HCT116 (cell line): ENCODE measurements around the gene ADAM10. TPM values are rescaled to one million over a fixed set of nuclear protein-coding genes. Genes with fewer than 3 reads are reported as not detected.

Experiments used
- ATAC-seq: fragments of 200-7000 bp; cut with Tn5 transposase; 2 replicates; pipeline ENCODE4 v1.9.1; 2020; ENCODE audit warnings: mild to moderate bottlenecking, moderate library complexity
- BruUV-seq: library from RNA; stranded (reverse); fragments of 400-500 nt; replicated peaks from 2 replicates; lab custom pipeline; 2021; lab: Mats Ljungman, UMichigan
- CTCF ChIA-PET: fragments of 300-600 bp; sonication (Branson Sonifier 250); formaldehyde crosslinking; loops from one replicate; lab custom pipeline; 2021; ENCODE audit warnings: antibody characterized with exemption; lab: Charles Lee
- POLR2A ChIA-PET: fragments of 300-600, 350-600 bp; sonication (Branson Sonifier 250); formaldehyde crosslinking; loops from one replicate; lab custom pipeline; 2021; ENCODE audit warnings: antibody characterized with exemption; lab: Charles Lee
- RAD21 ChIA-PET, 2 experiments: fragments of 300-600 bp; sonication (Branson Sonifier 250); formaldehyde crosslinking; loops; one replicate each; lab custom pipeline; 2023; ENCODE audit warnings: low total read pairs in 2 of 2; ENCODE audit not compliant: uncharacterized antibody in 2 of 2, unreplicated experiment in 2 of 2, low non-redundant PET in 1 of 2; lab: Charles Lee
- DNase-seq: peaks from one replicate; pipeline ENCODE4 v3.0.0-alpha.2; 2010; ENCODE audit warnings: low read depth, low spot score
- H2AFZ ChIP-seq: fragments of 200-600 bp; shearing (Covaris generic), sonication (generic); 2 replicates; pipeline ENCODE4 v1.6.1; 2017; ENCODE audit warnings: low read depth, mixed run types, mixed read lengths, antibody characterized with exemption, low read length; ENCODE audit not compliant: poor library complexity, severe bottlenecking
- H3K27ac ChIP-seq: 2 replicates; pipeline ENCODE4 v1.5.1; 2012; ENCODE audit warnings: low read depth, low read length
- H3K27me3 ChIP-seq: fragments of 200-600 bp; sonication (generic); 2 replicates; pipeline ENCODE4 v1.6.1; 2016; ENCODE audit warnings: mixed run types, low read length, mixed read lengths; ENCODE audit not compliant: insufficient read depth
- H3K36me3 ChIP-seq, 2 experiments: fragments of 200-500 bp in 1 of 2; fragments of 200-600 bp in 1 of 2; sonication (Bioruptor generic) in 1 of 2; sonication (generic) in 1 of 2; 2 replicates each; pipeline versions ENCODE4 v1.5.1 to v1.6.1; 2014 to 2016; ENCODE audit warnings: low read length in 2 of 2, inconsistent platforms in 1 of 2, mixed read lengths in 1 of 2, mixed run types in 1 of 2; ENCODE audit not compliant: insufficient read depth in 2 of 2, control insufficient read depth in 1 of 2
- H3K4me1 ChIP-seq, 2 experiments: fragments of 200-600 bp in 1 of 2; sonication (generic) in 1 of 2; 2 replicates each; pipeline versions ENCODE4 v1.5.1 to v1.6.1; 2012 to 2017; ENCODE audit warnings: low read length in 2 of 2, inconsistent platforms in 1 of 2, mild to moderate bottlenecking in 1 of 2, mixed read lengths in 1 of 2, mixed run types in 1 of 2, moderate library complexity in 1 of 2; ENCODE audit not compliant: insufficient read depth in 2 of 2, control insufficient read depth in 1 of 2
- H3K4me2 ChIP-seq: fragments of 200-600 bp; sonication (generic); 2 replicates; pipeline ENCODE4 v1.6.1; 2017; ENCODE audit warnings: mixed run types, low read length, mixed read lengths
- H3K4me3 ChIP-seq, 2 experiments: fragments of 200-600 bp in 1 of 2; sonication (generic) in 1 of 2; replicated peaks in 1 of 2; 2 replicates each; pipeline ENCODE4 v1.5.1; 2011 to 2016; ENCODE audit warnings: low read length in 2 of 2, control low read depth in 1 of 2, low read depth in 1 of 2, mild to moderate bottlenecking in 1 of 2, mixed read lengths in 1 of 2, mixed run types in 1 of 2
- H3K79me2 ChIP-seq: fragments of 200-600 bp; sonication (generic); 2 replicates; pipeline ENCODE4 v1.6.1; 2017; ENCODE audit warnings: mild to moderate bottlenecking, mixed run types, low read length, moderate library complexity, mixed read lengths; ENCODE audit not compliant: insufficient read depth
- H3K9ac ChIP-seq: fragments of 200-600 bp; sonication (generic); 2 replicates; pipeline ENCODE4 v1.6.1; 2016; ENCODE audit warnings: low read length, mixed read lengths
- H3K9me2 ChIP-seq: fragments of 200-600 bp; sonication (generic), shearing (Covaris generic); 2 replicates; pipeline ENCODE4 v1.6.1; 2017; ENCODE audit warnings: mixed run types, mild to moderate bottlenecking, moderate library complexity; ENCODE audit not compliant: insufficient read depth
- H3K9me3 ChIP-seq, 2 experiments: fragments of 200-500 bp in 1 of 2; fragments of 200-600 bp in 1 of 2; sonication (Bioruptor generic) in 1 of 2; sonication (generic) in 1 of 2; 2 replicates each; pipeline ENCODE4 v1.6.1; 2014 to 2017; ENCODE audit warnings: low read length in 2 of 2, mixed read lengths in 2 of 2, inconsistent platforms in 1 of 2, low read depth in 1 of 2, mild to moderate bottlenecking in 1 of 2, mixed run types in 1 of 2, moderate library complexity in 1 of 2; ENCODE audit not compliant: control insufficient read depth in 1 of 2, insufficient read depth in 1 of 2
- H4K20me1 ChIP-seq: fragments of 200-600 bp; sonication (generic), shearing (Covaris generic); 2 replicates; pipeline ENCODE4 v1.6.1; 2017; ENCODE audit warnings: mixed run types, mild to moderate bottlenecking, moderate library complexity; ENCODE audit not compliant: insufficient read depth
- ATF3 ChIP-seq: IDR thresholded peaks from 2 replicates; pipeline ENCODE4 v1.6.1; 2012
- CBX3 ChIP-seq: IDR thresholded peaks from 2 replicates; pipeline ENCODE4 v1.6.1; 2012; ENCODE audit warnings: low read depth
- CTCF ChIP-seq, 3 experiments: fragments of 200-600 bp in 1 of 3; sonication (generic) in 1 of 3; IDR thresholded peaks in 2 of 3; conservative IDR thresholded peaks in 1 of 3; 2 replicates each; pipeline ENCODE4 v1.5.1; 2012 to 2017; ENCODE audit warnings: low read depth in 2 of 3, low read length in 2 of 3, antibody characterized with exemption in 1 of 3, borderline replicate concordance in 1 of 3, control low read depth in 1 of 3, mild to moderate bottlenecking in 1 of 3, mixed read lengths in 1 of 3, mixed run types in 1 of 3, moderate library complexity in 1 of 3; ENCODE audit not compliant: insufficient read depth in 1 of 3
- EGR1 ChIP-seq: IDR thresholded peaks from 2 replicates; pipeline ENCODE4 v1.6.1; 2012; ENCODE audit warnings: low read depth
- ELF1 ChIP-seq: IDR thresholded peaks from 2 replicates; pipeline ENCODE4 v1.6.1; 2012; ENCODE audit warnings: low read depth, borderline replicate concordance
- EZH2 ChIP-seq: fragments of 200-600 bp; sonication (generic); IDR thresholded peaks from 2 replicates; pipeline ENCODE4 v1.6.1; 2017; ENCODE audit warnings: antibody characterized with exemption, mixed run types
- EZH2phosphoT487 ChIP-seq: fragments of 200-600 bp; IDR thresholded peaks from 2 replicates; pipeline ENCODE4 v1.6.1; 2018; ENCODE audit warnings: antibody characterized with exemption, borderline replicate concordance
- FOSL1 ChIP-seq: IDR thresholded peaks from 2 replicates; pipeline ENCODE4 v1.6.1; 2012; ENCODE audit warnings: low read depth
- JUND ChIP-seq: IDR thresholded peaks from 2 replicates; pipeline ENCODE4 v1.6.1; 2012
- MAX ChIP-seq: IDR thresholded peaks from 2 replicates; pipeline ENCODE4 v1.6.1; 2012
- POLR2A ChIP-seq: IDR thresholded peaks from 2 replicates; pipeline ENCODE4 v1.7.0; 2011; ENCODE audit warnings: borderline replicate concordance; ENCODE audit not compliant: insufficient read depth, insufficient read length; ENCODE audit errors: extremely low read depth
- POLR2AphosphoS5 ChIP-seq: IDR thresholded peaks from 2 replicates; pipeline ENCODE4 v1.6.1; 2011; ENCODE audit warnings: mild to moderate bottlenecking, low read depth, low read length, moderate library complexity
- RAD21 ChIP-seq: IDR thresholded peaks from 2 replicates; pipeline ENCODE4 v1.6.1; 2012; ENCODE audit warnings: low read depth, mild to moderate bottlenecking
- SIN3A ChIP-seq: IDR thresholded peaks from 2 replicates; pipeline ENCODE4 v1.6.1; 2012; ENCODE audit warnings: low read depth
- SRF ChIP-seq: IDR thresholded peaks from 2 replicates; pipeline ENCODE4 v1.6.1; 2012; ENCODE audit warnings: low read depth
- TCF7L2 ChIP-seq: IDR thresholded peaks from 2 replicates; pipeline ENCODE4 v1.7.0; 2011; ENCODE audit warnings: borderline replicate concordance, inconsistent platforms; ENCODE audit not compliant: insufficient read depth, insufficient read length; ENCODE audit errors: extremely low read depth
- ZBTB33 ChIP-seq: IDR thresholded peaks from 2 replicates; pipeline ENCODE4 v1.6.1; 2011; ENCODE audit warnings: mild to moderate bottlenecking, low read length, moderate library complexity; ENCODE audit not compliant: insufficient replicate concordance; ENCODE audit errors: extremely low read depth
- ZFX ChIP-seq: fragments of 450-650 bp; IDR thresholded peaks from 2 replicates; pipeline ENCODE4 v1.6.1; 2017
- ZNF274 ChIP-seq: fragments of 200-500 bp; sonication (Bioruptor generic); IDR thresholded peaks from 2 replicates; pipeline ENCODE4 v1.6.1; 2014; ENCODE audit warnings: mild to moderate bottlenecking, low read depth, low read length, inconsistent platforms
- intact Hi-C: fragments of 100-400 bp; cut with micrococcal nuclease; formaldehyde crosslinking; loops from 2 replicates; pipeline ENCODE4 v1.10.0; 2022
- total RNA-seq: library from RNA; stranded (reverse); gene quantifications from one replicate; pipeline ENCODE4 v1.2.1, GENCODE V29; 2021; ENCODE audit not compliant: unreplicated experiment
- TF ChIP-seq, protein P1 (sequence below): IDR thresholded peaks from 2 replicates; pipeline ENCODE4 v1.6.1; 2012; ENCODE audit warnings: low read depth

The ADAM10 gene
- total RNA-seq, 1 experiment from 2014 or later = 158 TPM

- H3K27ac ChIP-seq = no peak overlapping the region; the same call in 1 of the 2 replicates
- H4K20me1 ChIP-seq = no peaks in the 10 kb centered on the region
- no peak overlapping the region for H2AFZ ChIP-seq
- no peaks in the 10 kb centered on the region for H3K9me3 ChIP-seq
- no peak overlapping the region for H3K4me2 ChIP-seq
- intact Hi-C loops = no loop called here
- CTCF ChIA-PET = no interaction called here
- no peaks in the 10 kb centered on the region for H3K9me2 ChIP-seq
- POLR2A ChIA-PET = no interaction called here
- ATAC-seq (no peak), DNase-seq (no peak)
- peaks cover 18 to 25% of the 10 kb centered on the region in 2 experiments for H3K4me1 ChIP-seq
- TF ChIP-seq EZH2phosphoT487 = no peak
- no peak for TF ChIP-seq ZBTB33
- no peak for TF ChIP-seq MAX
- no peak for TF ChIP-seq JUND
- no peak for TF ChIP-seq CBX3
- TF ChIP-seq, protein P1, sequence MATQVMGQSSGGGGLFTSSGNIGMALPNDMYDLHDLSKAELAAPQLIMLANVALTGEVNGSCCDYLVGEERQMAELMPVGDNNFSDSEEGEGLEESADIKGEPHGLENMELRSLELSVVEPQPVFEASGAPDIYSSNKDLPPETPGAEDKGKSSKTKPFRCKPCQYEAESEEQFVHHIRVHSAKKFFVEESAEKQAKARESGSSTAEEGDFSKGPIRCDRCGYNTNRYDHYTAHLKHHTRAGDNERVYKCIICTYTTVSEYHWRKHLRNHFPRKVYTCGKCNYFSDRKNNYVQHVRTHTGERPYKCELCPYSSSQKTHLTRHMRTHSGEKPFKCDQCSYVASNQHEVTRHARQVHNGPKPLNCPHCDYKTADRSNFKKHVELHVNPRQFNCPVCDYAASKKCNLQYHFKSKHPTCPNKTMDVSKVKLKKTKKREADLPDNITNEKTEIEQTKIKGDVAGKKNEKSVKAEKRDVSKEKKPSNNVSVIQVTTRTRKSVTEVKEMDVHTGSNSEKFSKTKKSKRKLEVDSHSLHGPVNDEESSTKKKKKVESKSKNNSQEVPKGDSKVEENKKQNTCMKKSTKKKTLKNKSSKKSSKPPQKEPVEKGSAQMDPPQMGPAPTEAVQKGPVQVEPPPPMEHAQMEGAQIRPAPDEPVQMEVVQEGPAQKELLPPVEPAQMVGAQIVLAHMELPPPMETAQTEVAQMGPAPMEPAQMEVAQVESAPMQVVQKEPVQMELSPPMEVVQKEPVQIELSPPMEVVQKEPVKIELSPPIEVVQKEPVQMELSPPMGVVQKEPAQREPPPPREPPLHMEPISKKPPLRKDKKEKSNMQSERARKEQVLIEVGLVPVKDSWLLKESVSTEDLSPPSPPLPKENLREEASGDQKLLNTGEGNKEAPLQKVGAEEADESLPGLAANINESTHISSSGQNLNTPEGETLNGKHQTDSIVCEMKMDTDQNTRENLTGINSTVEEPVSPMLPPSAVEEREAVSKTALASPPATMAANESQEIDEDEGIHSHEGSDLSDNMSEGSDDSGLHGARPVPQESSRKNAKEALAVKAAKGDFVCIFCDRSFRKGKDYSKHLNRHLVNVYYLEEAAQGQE = no peak
- TF ChIP-seq RAD21 = no peak
- no peak for TF ChIP-seq FOSL1
- no peak for TF ChIP-seq POLR2AphosphoS5
- no peak for TF ChIP-seq SIN3A
- no peak for TF ChIP-seq CTCF (IDR thresholded peaks at IDR 0.05 in 2 of 3, conservative IDR thresholded peaks at IDR 0.05 in 1 of 3; ENCODE audit: borderline replicate concordance in 1 of 3, insufficient read depth in 1 of 3, low read depth in 2 of 3, low read length in 2 of 3)
- TF ChIP-seq EGR1 = no peak
- no peak for TF ChIP-seq TCF7L2
- TF ChIP-seq POLR2A = no peak
- no peak for TF ChIP-seq ZFX
- TF ChIP-seq ZNF274 = no peak
- TF ChIP-seq ATF3 = no peak
- TF ChIP-seq EZH2 = no peak
- no peak for TF ChIP-seq ELF1
- no peak for TF ChIP-seq SRF
- H3K79me2 ChIP-seq = no peaks in the 10 kb centered on the region
- RAD21 ChIA-PET = no interaction called here
- H3K9ac ChIP-seq = no peak overlapping the region
- H3K36me3 ChIP-seq = no peaks in the 10 kb centered on the region
- no peak overlapping the region for H3K4me3 ChIP-seq
- BruUV-seq = no TSS peak
- H3K27me3 ChIP-seq = no peaks in the 10 kb centered on the region
These were observed 204.0 kb downstream of the ADAM10 start for GRCh38 chr15:58545307-58546065.
